Tibial nerve (tissue), 4 donors: ENCODE results near the gene ADRM1. TPM values are rescaled to one million over a fixed set of nuclear protein-coding genes. Genes with fewer than 3 reads are reported as not detected.
A peak's percentile ranks its signal among the peaks of the same experiment; 100 is the strongest.

Source experiments
- DNase-seq, 2 donors: peaks; one replicate each; pipeline ENCODE4 v3.0.0-alpha.2; 2019; ENCODE audit warnings: low spot score in 2 of 2
- H3K27ac ChIP-seq, 4 donors: fragments of 200-600 bp; sonication (generic) in 3 of 4; one replicate each; pipeline ENCODE4 v1.5.1; 2017 to 2019; ENCODE audit warnings: mild to moderate bottlenecking in 1 of 4
- H3K27me3 ChIP-seq, 2 donors: fragments of 200-600 bp; sonication (generic) in 1 of 2; one replicate each; pipeline versions ENCODE4 v1.5.1 to v1.6.0; 2017 to 2019
- H3K36me3 ChIP-seq, 3 donors: fragments of 200-600 bp; sonication (generic); one replicate each; pipeline ENCODE4 v1.5.1; 2018 to 2019
- H3K4me1 ChIP-seq, 4 donors: fragments of 200-600 bp; sonication (generic) in 3 of 4; one replicate each; pipeline ENCODE4 v1.5.1; 2017 to 2019
- H3K4me3 ChIP-seq, 4 donors: fragments of 200-600 bp; sonication (generic) in 3 of 4; one replicate each; pipeline ENCODE4 v1.5.1; 2017 to 2019; ENCODE audit warnings: mild to moderate bottlenecking in 1 of 4, moderate library complexity in 1 of 4
- H3K9me3 ChIP-seq, 4 donors: fragments of 200-600 bp; sonication (generic) in 3 of 4; one replicate each; pipeline ENCODE4 v1.5.1; 2017 to 2019
- EP300 ChIP-seq, 2 donors: sonication (generic); formaldehyde crosslinking; IDR thresholded peaks; one replicate each; pipeline ENCODE4 v1.6.1; 2017; ENCODE audit warnings: antibody characterized with exemption in 2 of 2, mild to moderate bottlenecking in 1 of 2
- POLR2A ChIP-seq, 2 donors: fragments of 450-650 bp; IDR thresholded peaks; one replicate each; pipeline ENCODE4 v1.6.1; 2017; ENCODE audit warnings: antibody characterized with exemption in 2 of 2, mild to moderate bottlenecking in 2 of 2, moderate library complexity in 2 of 2
- WGBS, 2 donors: methylation state at CpG; one replicate each; pipeline ENCODE4 v1.1.5; 2018; 5-methylcytosine and 5-hydroxymethylcytosine counted together
- total RNA-seq, 4 donors: library from RNA; depleted of rRNA; stranded (reverse); fragments of >200 nt; gene quantifications; one replicate each; pipeline ENCODE4 v1.1.0, GENCODE V29; 2016
- TF ChIP-seq, protein P1 (sequence below), 5 experiments: fragments of 200-600 bp in 3 of 5; fragments of 450-650 bp in 2 of 5; sonication (generic) in 3 of 5; IDR thresholded peaks; one replicate each; pipeline ENCODE4 v1.5.1; 2016 to 2019; ENCODE audit warnings: antibody characterized with exemption in 5 of 5, mild to moderate bottlenecking in 3 of 5, moderate library complexity in 2 of 5

ADRM1 gene
- total RNA-seq, 4 donors from 2014 or later, result 111 to 132 (median 129) TPM

DNA sequence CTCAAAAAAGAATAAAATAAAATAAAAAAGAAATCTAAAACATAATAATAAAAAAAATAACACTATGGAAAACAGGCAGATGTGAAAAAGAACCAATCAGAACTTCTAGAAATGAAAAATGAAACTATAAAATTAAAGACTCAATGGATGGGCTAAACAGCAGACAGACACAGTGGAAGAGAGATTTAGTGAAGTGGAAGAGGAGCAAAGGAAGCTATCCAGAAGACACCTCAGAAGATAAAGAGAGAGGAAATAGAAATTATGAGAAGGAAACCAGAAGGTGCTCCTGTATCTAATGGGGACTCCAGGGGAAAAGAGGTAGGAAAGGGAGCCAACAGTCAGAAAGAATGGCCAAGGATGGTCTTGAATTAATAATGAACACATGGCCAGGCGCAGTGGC is 45.8 kb downstream of the ADRM1 start:
- no peak overlapping the region for H3K27ac ChIP-seq
- no peak for DNase-seq
- no peak overlapping the region for H3K4me3 ChIP-seq
- no peaks in the 10 kb centered on the region for H3K9me3 ChIP-seq
- peaks cover 0 to 70% (median 0%) of the 10 kb centered on the region in 3 donors for H3K36me3 ChIP-seq
- TF ChIP-seq EP300 (IDR thresholded peaks at IDR 0.05) (no peak), POLR2A (IDR thresholded peaks at IDR 0.05) (no peak)
- TF ChIP-seq, protein P1, sequence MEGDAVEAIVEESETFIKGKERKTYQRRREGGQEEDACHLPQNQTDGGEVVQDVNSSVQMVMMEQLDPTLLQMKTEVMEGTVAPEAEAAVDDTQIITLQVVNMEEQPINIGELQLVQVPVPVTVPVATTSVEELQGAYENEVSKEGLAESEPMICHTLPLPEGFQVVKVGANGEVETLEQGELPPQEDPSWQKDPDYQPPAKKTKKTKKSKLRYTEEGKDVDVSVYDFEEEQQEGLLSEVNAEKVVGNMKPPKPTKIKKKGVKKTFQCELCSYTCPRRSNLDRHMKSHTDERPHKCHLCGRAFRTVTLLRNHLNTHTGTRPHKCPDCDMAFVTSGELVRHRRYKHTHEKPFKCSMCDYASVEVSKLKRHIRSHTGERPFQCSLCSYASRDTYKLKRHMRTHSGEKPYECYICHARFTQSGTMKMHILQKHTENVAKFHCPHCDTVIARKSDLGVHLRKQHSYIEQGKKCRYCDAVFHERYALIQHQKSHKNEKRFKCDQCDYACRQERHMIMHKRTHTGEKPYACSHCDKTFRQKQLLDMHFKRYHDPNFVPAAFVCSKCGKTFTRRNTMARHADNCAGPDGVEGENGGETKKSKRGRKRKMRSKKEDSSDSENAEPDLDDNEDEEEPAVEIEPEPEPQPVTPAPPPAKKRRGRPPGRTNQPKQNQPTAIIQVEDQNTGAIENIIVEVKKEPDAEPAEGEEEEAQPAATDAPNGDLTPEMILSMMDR (IDR thresholded peaks at IDR 0.05), result no peak
- no peaks in the 10 kb centered on the region for H3K27me3 ChIP-seq
- peaks cover 0 to 13% (median 4%) of the 10 kb centered on the region in 4 donors for H3K4me1 ChIP-seq
- WGBS, 2 donors, result 89 to 100% methylated on average over 1 of the region's 1 CpG

- Histone ChIP-seq H3K4me3 (no peak overlapping the region), H3K27ac (no peak overlapping the region), H3K27me3 (no peaks in the 10 kb centered on the region), H3K9me3 (no peaks in the 10 kb centered on the region), H3K36me3 (peaks cover 0 to 64% (median 0%) of the 10 kb centered on the region in 3 donors), H3K4me1 (peaks cover 0 to 23% (median 6%) of the 10 kb centered on the region in 4 donors)
- DNase-seq, result no peak
- WGBS, 2 donors, result 82 to 88% methylated on average over 3 to 7 of the region's 7 CpGs
- TF ChIP-seq POLR2A (IDR thresholded peaks at IDR 0.05) (no peak), EP300 (IDR thresholded peaks at IDR 0.05) (no peak)
- TF ChIP-seq, protein P1 (IDR thresholded peaks at IDR 0.05), result no peak
These were observed 46.8 kb downstream of the ADRM1 start for GRCh38 chr20:62349556-62350097.

- H3K9me3 ChIP-seq, result no peaks in the 10 kb centered on the region
- H3K27ac ChIP-seq, result peak overlapping the region in 1 of 4 donors; percentile 28
- no peaks in the 10 kb centered on the region for H3K27me3 ChIP-seq
- H3K4me3 ChIP-seq, result no peak overlapping the region
- H3K36me3 ChIP-seq, result peaks cover 0 to 60% (median 0%) of the 10 kb centered on the region in 3 donors
- TF ChIP-seq EP300 (IDR thresholded peaks at IDR 0.05), result no peak
- no peak for TF ChIP-seq POLR2A (IDR thresholded peaks at IDR 0.05)
- TF ChIP-seq, protein P1 (IDR thresholded peaks at IDR 0.05), result no peak
- 80 to 90% methylated on average over 11 to 12 of the region's 16 CpGs for WGBS, 2 donors
- no peak for DNase-seq
- H3K4me1 ChIP-seq, result peaks cover 0 to 28% (median 10%) of the 10 kb centered on the region in 4 donors
These were observed 47.4 kb downstream of the ADRM1 start for GRCh38 chr20:62350098-62350628.

DNA sequence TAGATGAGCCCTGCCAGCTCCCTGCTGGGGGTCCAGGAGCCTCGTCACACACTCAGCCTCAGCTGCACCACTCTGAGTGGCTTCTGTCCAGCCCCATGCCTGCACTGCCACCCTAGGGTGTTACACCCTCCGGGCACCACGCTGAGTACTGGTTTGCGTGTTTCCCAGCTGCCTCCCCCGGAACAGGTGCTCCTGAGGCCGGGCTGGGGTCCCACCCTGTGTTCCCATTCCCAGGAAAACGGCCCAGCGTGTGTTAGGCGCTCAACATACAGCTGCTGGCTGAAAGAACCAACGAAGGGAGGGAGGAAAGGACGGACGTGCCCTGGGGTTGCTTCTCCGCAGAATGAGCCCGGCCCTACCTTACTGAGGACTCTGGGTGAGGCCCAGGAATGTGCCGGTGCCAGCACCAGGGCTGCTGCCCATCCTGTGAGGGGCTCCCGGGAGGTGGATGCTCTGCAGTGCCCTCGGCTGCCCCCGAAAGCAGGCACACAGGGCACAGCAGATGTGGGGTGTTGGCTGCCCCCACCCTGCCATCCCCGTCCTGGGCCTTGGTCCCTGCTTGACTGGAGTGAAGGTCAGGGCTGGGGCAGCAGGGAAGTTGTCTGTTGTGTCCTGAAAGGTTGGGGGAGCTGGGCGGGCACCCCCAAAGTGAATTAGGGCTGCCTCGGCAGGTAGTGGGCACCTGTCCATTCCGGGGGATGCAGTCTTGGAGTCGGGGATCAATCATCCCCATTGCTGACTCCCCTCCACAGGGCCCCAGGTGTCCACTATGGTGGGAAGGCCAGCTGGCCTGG is 48.0 kb downstream of the ADRM1 start:
- Histone ChIP-seq H3K9me3 (no peaks in the 10 kb centered on the region), H3K36me3 (peaks cover 0 to 53% (median 0%) of the 10 kb centered on the region in 3 donors), H3K27ac (no peak overlapping the region), H3K27me3 (no peaks in the 10 kb centered on the region), H3K4me1 (peaks cover 0 to 35% (median 17%) of the 10 kb centered on the region in 4 donors), H3K4me3 (no peak overlapping the region)
- TF ChIP-seq, protein P1 (IDR thresholded peaks at IDR 0.05), result no peak
- no peak for TF ChIP-seq EP300 (IDR thresholded peaks at IDR 0.05)
- TF ChIP-seq POLR2A (IDR thresholded peaks at IDR 0.05), result no peak
- WGBS, 2 donors, result 77 to 80% methylated on average over 13 to 22 of the region's 23 CpGs
- DNase-seq, result no peak
